ENCODE measurements around the gene STUB1. TPM values are rescaled to one million over a fixed set of nuclear protein-coding genes. Genes with fewer than 3 reads are reported as not detected.

STUB1 gene
- polyA plus RNA-seq, 2 of the 4 experiments (the other 2 are of a cell fraction): 60.6 to 93.5 TPM

DNA sequence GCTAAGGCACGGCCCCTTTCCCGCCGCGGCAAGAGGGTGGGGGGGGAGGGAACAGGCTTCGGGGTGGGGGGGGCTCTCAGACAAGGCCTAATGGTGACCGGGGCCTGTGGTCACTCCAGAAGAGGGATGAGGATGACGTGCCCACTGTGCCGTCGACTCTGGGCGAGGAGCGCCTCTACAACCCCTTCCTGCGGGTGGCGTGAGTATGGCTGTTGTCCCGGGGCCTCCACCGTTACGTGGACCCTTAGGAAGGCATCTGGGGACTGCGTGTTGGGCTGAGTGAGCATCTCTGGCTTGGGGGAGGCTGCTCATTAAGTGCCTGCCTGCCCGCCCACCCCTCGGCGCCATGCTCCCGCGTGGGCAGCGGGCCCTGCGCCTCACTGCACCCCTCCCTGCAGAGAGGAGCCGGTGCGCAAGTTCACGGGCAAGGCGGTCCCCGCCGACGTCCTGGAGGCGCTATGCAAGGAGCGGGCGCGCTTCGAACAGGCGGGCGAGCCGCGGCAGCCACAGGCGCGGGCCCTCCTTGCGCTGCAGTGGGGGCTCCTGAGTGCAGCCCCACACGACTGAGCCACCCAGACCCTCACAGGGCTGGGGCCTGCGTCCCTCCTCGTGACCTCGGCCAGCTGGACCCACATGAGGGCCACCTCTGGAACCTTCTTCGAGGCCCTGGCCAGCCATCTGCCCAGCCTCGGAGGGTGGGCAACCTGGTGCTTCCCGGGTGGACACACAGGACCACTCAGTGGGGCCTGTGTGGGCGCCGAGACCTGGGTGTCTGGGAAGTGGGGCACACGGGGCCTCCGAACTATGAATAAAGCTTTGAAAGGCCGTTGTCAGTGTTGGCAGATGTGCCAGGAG is 48.9 kb downstream of the STUB1 start:
- Histone ChIP-seq H3K4me2 (peak overlapping the region; percentile 100), H3K27ac (peak overlapping the region; percentile 89 to 91; a peak in 5 of 6 replicates), H3K9me3 (no peaks in the 10 kb centered on the region), H3K4me3 (peak overlapping the region; percentile 60; the same call in 2 of the 3 replicates), H3K4me1 (peaks cover 13% of the 10 kb centered on the region)
- ATAC-seq (no peak), FAIRE-seq (no peak), DNase-seq (ENCODE audit: low read depth in 1 of 2, low spot score in 1 of 2) (no peak)
- ChIA-PET POLR2A (interaction anchor here (1.3 to 3.1 kb wide), 3 partner anchors 8 to 14 kb away, joined by 3 to 15 read pairs (median 12); partner anchors contain the start of genes ANTKMT and METRN), CTCF (interaction anchor here (1.1 to 28.0 kb wide), 5 partner anchors 12 to 60 kb away, joined by 3 to 656 read pairs (median 14); partner anchors contain the start of genes ANTKMT, CCDC78, CHTF18 and CIAO3)
- TF ChIP-seq EHF (CRISPR knock-in tag; IDR thresholded peaks at IDR 0.05): no peak
- no peak for TF ChIP-seq EP300 (IDR thresholded peaks at IDR 0.05)
- no peak for TF ChIP-seq HDAC2 (IDR thresholded peaks at IDR 0.05)
- TF ChIP-seq NFE2L2 (conservative IDR thresholded peaks at IDR 0.05; ENCODE audit: low read length): no peak
- no peak for TF ChIP-seq RFX5 (IDR thresholded peaks at IDR 0.05)
- TF ChIP-seq MAZ (IDR thresholded peaks at IDR 0.05; ENCODE audit: borderline replicate concordance, low read depth, low read length): no peak
- TF ChIP-seq FOSB (CRISPR knock-in tag; IDR thresholded peaks at IDR 0.05): no peak
- no peak for TF ChIP-seq MAX (IDR thresholded peaks at IDR 0.05)
- TF ChIP-seq, protein P1, sequence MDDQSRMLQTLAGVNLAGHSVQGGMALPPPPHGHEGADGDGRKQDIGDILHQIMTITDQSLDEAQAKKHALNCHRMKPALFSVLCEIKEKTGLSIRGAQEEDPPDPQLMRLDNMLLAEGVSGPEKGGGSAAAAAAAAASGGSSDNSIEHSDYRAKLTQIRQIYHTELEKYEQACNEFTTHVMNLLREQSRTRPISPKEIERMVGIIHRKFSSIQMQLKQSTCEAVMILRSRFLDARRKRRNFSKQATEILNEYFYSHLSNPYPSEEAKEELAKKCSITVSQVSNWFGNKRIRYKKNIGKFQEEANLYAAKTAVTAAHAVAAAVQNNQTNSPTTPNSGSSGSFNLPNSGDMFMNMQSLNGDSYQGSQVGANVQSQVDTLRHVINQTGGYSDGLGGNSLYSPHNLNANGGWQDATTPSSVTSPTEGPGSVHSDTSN (IDR thresholded peaks at IDR 0.05): peak; percentile 4; the same call in 1 of the 2 replicates
- 79% methylated on average over 23 of the region's 55 CpGs for WGBS (ENCODE audit: missing lambda C conversion rate)

- ChIA-PET POLR2A (interaction anchor here (1.0 to 3.1 kb wide), 3 partner anchors 9 to 77 kb away, joined by 3 to 15 read pairs (median 6); partner anchors contain the start of genes ANTKMT and METRN), CTCF (interaction anchor here (1.3 to 28.0 kb wide), 5 partner anchors 11 to 56 kb away, joined by 3 to 656 read pairs (median 14); partner anchors contain the start of genes ANTKMT, CCDC78, CIAO3 and FBXL16)
- Histone ChIP-seq H3K4me2 (no peak overlapping the region), H3K9me3 (no peaks in the 10 kb centered on the region), H3K27ac (no peak overlapping the region), H3K4me3 (no peak overlapping the region), H3K4me1 (peaks cover 13% of the 10 kb centered on the region)
- FAIRE-seq: no peak
- no peak for ATAC-seq
- DNase-seq (ENCODE audit: low read depth in 1 of 2, low spot score in 1 of 2): no peak
- 95% methylated on average over 27 of the region's 37 CpGs for WGBS (ENCODE audit: missing lambda C conversion rate)
- TF ChIP-seq EHMT2 (IDR thresholded peaks at IDR 0.05; ENCODE audit: low read depth): no peak
- no peak for TF ChIP-seq NR3C1 (IDR thresholded peaks at IDR 0.05)
- TF ChIP-seq RARB (CRISPR knock-in tag; IDR thresholded peaks at IDR 0.05): no peak
- TF ChIP-seq, protein P1 (IDR thresholded peaks at IDR 0.05): no peak
- TF ChIP-seq ZSCAN20 (CRISPR knock-in tag; IDR thresholded peaks at IDR 0.05): no peak
- no peak for TF ChIP-seq REST (IDR thresholded peaks at IDR 0.05)
- TF ChIP-seq SREBF2 (IDR thresholded peaks at IDR 0.05): no peak
- TF ChIP-seq JUN (IDR thresholded peaks at IDR 0.05): no peak
- no peak for TF ChIP-seq FOSL2 (IDR thresholded peaks at IDR 0.05)
- TF ChIP-seq FOSL2 (CRISPR knock-in tag; IDR thresholded peaks at IDR 0.05): no peak
- TF ChIP-seq, protein P2, sequence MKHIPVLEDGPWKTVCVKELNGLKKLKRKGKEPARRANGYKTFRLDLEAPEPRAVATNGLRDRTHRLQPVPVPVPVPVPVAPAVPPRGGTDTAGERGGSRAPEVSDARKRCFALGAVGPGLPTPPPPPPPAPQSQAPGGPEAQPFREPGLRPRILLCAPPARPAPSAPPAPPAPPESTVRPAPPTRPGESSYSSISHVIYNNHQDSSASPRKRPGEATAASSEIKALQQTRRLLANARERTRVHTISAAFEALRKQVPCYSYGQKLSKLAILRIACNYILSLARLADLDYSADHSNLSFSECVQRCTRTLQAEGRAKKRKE (CRISPR knock-in tag; IDR thresholded peaks at IDR 0.05; ENCODE audit: low read depth): no peak
- TF ChIP-seq, protein P3, sequence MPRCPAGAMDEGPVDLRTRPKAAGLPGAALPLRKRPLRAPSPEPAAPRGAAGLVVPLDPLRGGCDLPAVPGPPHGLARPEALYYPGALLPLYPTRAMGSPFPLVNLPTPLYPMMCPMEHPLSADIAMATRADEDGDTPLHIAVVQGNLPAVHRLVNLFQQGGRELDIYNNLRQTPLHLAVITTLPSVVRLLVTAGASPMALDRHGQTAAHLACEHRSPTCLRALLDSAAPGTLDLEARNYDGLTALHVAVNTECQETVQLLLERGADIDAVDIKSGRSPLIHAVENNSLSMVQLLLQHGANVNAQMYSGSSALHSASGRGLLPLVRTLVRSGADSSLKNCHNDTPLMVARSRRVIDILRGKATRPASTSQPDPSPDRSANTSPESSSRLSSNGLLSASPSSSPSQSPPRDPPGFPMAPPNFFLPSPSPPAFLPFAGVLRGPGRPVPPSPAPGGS (IDR thresholded peaks at IDR 0.05): no peak
- no peak for TF ChIP-seq CBX8 (IDR thresholded peaks at IDR 0.05)
- TF ChIP-seq RAD21 (conservative IDR thresholded peaks at IDR 0.05 in 1 of 2, IDR thresholded peaks at IDR 0.05 in 1 of 2): no peak
- no peak for TF ChIP-seq SMC3 (IDR thresholded peaks at IDR 0.05)
- no peak for TF ChIP-seq HOXA7 (CRISPR knock-in tag; IDR thresholded peaks at IDR 0.05)
- no peak for TF ChIP-seq ZC3H11A (IDR thresholded peaks at IDR 0.05)
- TF ChIP-seq KDM5A (IDR thresholded peaks at IDR 0.05): no peak
- TF ChIP-seq MYC (IDR thresholded peaks at IDR 0.05; ENCODE audit: borderline replicate concordance, low read length): no peak
Measured at GRCh38 chr16:729768-730665, 49.8 kb downstream of the STUB1 start.
